ENCODE measurements around the gene ARRB1. TPM values are rescaled to one million over a fixed set of nuclear protein-coding genes. Genes with fewer than 3 reads are reported as not detected.
A peak's percentile ranks its signal among the peaks of the same experiment; 100 is the strongest.

The ARRB1 gene
- total and polyA plus RNA-seq, 4 donors: 39.8 to 145 (median 55.2) TPM

DNA sequence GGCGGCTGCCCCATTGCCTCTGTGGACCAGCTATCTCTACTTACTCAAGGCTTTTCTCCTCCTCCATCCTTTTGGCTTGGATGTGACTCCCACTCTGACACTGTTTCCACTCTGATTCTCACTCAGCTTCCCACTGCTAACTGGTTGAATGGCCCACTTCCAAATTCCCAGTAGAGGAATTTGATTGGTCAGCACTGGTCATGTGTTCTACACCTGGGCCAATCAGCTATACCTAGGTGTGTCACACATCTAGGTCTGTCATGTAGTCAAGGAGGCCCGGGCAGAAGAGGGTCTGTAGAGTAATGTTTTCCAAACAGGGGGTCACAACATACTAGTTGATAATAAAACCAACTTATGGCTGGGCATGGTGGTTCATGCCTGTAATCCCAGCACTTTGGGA, 57.6 kb downstream of the ARRB1 start:
- WGBS, 2 donors: 91 to 94% methylated on average over 2 of the region's 2 CpGs
- no peak overlapping the region for H3K4me3 ChIP-seq
- no peak overlapping the region for H3K27ac ChIP-seq (ENCODE audit: low read depth in 1 of 2, low read length in 1 of 2)
- ATAC-seq (ENCODE audit: insufficient read depth, low FRiP score) (no peak), DNase-seq (no peak)
- H3K9me3 ChIP-seq (ENCODE audit: control insufficient read depth in 4 of 4, insufficient read depth in 3 of 4, low read length in 3 of 4): peaks cover 0 to 2% (median 0%) of the 10 kb centered on the region in 4 donors
- no peak overlapping the region for H3K9ac ChIP-seq (ENCODE audit: insufficient read depth in 1 of 2, low read length in 2 of 2)
- H3K27me3 ChIP-seq (ENCODE audit: control insufficient read depth in 3 of 3, insufficient read depth in 3 of 3, low read length in 2 of 3): no peaks in the 10 kb centered on the region
- peaks cover 0 to 9% (median 0%) of the 10 kb centered on the region in 5 donors for H3K4me1 ChIP-seq (ENCODE audit: control insufficient read depth in 5 of 5, insufficient read depth in 5 of 5, low read length in 5 of 5)
- H3K36me3 ChIP-seq (ENCODE audit: control insufficient read depth in 4 of 4, insufficient read depth in 4 of 4, low read length in 4 of 4): peaks cover 0 to 23% (median 10%) of the 10 kb centered on the region in 4 donors
- TF ChIP-seq, protein P1, sequence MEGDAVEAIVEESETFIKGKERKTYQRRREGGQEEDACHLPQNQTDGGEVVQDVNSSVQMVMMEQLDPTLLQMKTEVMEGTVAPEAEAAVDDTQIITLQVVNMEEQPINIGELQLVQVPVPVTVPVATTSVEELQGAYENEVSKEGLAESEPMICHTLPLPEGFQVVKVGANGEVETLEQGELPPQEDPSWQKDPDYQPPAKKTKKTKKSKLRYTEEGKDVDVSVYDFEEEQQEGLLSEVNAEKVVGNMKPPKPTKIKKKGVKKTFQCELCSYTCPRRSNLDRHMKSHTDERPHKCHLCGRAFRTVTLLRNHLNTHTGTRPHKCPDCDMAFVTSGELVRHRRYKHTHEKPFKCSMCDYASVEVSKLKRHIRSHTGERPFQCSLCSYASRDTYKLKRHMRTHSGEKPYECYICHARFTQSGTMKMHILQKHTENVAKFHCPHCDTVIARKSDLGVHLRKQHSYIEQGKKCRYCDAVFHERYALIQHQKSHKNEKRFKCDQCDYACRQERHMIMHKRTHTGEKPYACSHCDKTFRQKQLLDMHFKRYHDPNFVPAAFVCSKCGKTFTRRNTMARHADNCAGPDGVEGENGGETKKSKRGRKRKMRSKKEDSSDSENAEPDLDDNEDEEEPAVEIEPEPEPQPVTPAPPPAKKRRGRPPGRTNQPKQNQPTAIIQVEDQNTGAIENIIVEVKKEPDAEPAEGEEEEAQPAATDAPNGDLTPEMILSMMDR (IDR thresholded peaks at IDR 0.05; ENCODE audit: control extremely low read depth, extremely low read depth): no peak

DNA sequence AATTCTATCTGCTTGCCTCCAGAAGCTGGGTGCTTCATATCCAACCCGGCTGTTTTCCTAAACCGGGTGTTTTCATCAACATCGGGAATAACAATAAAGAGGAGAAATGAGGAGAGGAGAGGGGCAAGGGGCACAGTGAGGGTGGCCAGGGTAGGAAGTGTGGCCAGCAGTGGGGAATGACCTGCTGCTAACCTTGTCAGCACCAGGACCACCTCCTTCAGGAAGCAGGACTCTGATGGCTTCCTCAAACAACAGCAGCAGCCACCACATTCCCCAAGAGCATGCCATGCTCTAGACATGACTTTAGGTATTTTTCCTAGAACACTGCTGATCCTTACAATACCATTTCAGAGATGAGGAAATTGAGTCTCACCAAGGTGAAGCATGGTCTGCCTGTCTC, 58.5 kb downstream of the ARRB1 start:
- Histone ChIP-seq H3K36me3 (ENCODE audit: control insufficient read depth in 4 of 4, insufficient read depth in 4 of 4, low read length in 4 of 4) (peaks cover 0 to 25% (median 11%) of the 10 kb centered on the region in 4 donors), H3K27me3 (ENCODE audit: control insufficient read depth in 3 of 3, insufficient read depth in 3 of 3, low read length in 2 of 3) (no peaks in the 10 kb centered on the region), H3K9ac (ENCODE audit: insufficient read depth in 1 of 2, low read length in 2 of 2) (no peak overlapping the region), H3K4me3 (no peak overlapping the region), H3K4me1 (ENCODE audit: control insufficient read depth in 5 of 5, insufficient read depth in 5 of 5, low read length in 5 of 5) (peaks cover 0 to 9% (median 0%) of the 10 kb centered on the region in 5 donors), H3K9me3 (ENCODE audit: control insufficient read depth in 4 of 4, insufficient read depth in 3 of 4, low read length in 3 of 4) (peaks cover 0 to 2% (median 0%) of the 10 kb centered on the region in 4 donors), H3K27ac (ENCODE audit: low read depth in 1 of 2, low read length in 1 of 2) (peak overlapping the region in 1 of 2 donors; percentile 54)
- DNase-seq (no peak), ATAC-seq (ENCODE audit: insufficient read depth, low FRiP score) (no peak)
- TF ChIP-seq, protein P1 (IDR thresholded peaks at IDR 0.05; ENCODE audit: control extremely low read depth, extremely low read depth): no peak
- WGBS, 2 donors: 68 to 82% methylated on average over 3 of the region's 3 CpGs

DNA sequence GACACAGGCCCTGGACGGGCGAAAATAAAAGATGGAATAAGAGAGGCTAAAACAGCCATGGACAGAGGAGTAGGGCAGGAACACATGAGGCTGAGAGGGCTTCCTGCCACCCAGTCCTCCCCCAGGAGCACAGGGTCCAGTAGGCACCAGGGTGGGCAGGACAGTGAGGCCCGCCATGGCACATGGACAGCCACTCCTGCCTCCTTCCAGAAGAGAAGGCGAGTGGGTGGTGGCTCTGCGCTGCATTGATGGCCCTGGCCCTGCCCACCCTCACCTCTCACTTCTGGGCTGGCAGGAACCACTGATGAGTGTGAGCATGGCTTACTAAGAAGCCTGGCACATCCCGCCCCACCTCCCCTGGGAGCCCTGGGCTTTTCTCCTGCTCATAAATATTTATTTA, 59.7 kb downstream of the ARRB1 start:
- peaks cover 0 to 9% (median 0%) of the 10 kb centered on the region in 5 donors for H3K4me1 ChIP-seq (ENCODE audit: control insufficient read depth in 5 of 5, insufficient read depth in 5 of 5, low read length in 5 of 5)
- H3K27me3 ChIP-seq (ENCODE audit: control insufficient read depth in 3 of 3, insufficient read depth in 3 of 3, low read length in 2 of 3): no peaks in the 10 kb centered on the region
- H3K9me3 ChIP-seq (ENCODE audit: control insufficient read depth in 4 of 4, insufficient read depth in 3 of 4, low read length in 3 of 4): peaks cover 0 to 2% (median 0%) of the 10 kb centered on the region in 4 donors
- H3K9ac ChIP-seq (ENCODE audit: insufficient read depth in 1 of 2, low read length in 2 of 2): no peak overlapping the region
- peak overlapping the region in 1 of 2 donors; percentile 34 for H3K27ac ChIP-seq (ENCODE audit: low read depth in 1 of 2, low read length in 1 of 2)
- ATAC-seq (ENCODE audit: insufficient read depth, low FRiP score): no peak
- H3K4me3 ChIP-seq: no peak overlapping the region
- 96 to 98% methylated on average over 6 of the region's 6 CpGs for WGBS, 2 donors
- no peak for DNase-seq
- TF ChIP-seq, protein P1 (IDR thresholded peaks at IDR 0.05; ENCODE audit: control extremely low read depth, extremely low read depth): no peak
- H3K36me3 ChIP-seq (ENCODE audit: control insufficient read depth in 4 of 4, insufficient read depth in 4 of 4, low read length in 4 of 4): peaks cover 0 to 30% (median 16%) of the 10 kb centered on the region in 4 donors

DNA sequence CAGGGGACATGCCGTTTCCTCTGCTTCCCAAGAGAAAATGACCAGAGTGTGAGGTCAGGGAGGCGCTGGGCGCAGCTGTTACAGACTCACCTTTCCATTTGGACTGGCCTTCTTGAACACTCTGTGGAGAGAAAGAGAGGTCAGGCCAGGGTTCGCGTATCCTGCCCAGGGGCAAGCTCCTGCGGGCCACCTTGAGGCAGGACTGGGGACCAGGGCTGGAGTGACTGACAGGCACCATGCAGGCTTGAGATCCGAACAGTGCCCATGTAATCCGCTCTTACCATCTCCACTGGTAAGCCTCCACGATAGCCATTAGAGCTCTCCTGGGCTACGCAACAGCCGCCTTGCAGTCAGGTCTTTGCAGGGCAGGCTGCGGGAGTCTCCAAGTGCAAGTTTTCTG, 61.5 kb downstream of the ARRB1 start:
- H3K27me3 ChIP-seq (ENCODE audit: control insufficient read depth in 3 of 3, insufficient read depth in 3 of 3, low read length in 2 of 3): no peaks in the 10 kb centered on the region
- ATAC-seq (ENCODE audit: insufficient read depth, low FRiP score) (no peak), DNase-seq (no peak)
- H3K4me1 ChIP-seq (ENCODE audit: control insufficient read depth in 5 of 5, insufficient read depth in 5 of 5, low read length in 5 of 5): peaks cover 0 to 9% (median 0%) of the 10 kb centered on the region in 5 donors
- TF ChIP-seq, protein P1 (IDR thresholded peaks at IDR 0.05; ENCODE audit: control extremely low read depth, extremely low read depth): no peak
- no peak overlapping the region for H3K27ac ChIP-seq (ENCODE audit: low read depth in 1 of 2, low read length in 1 of 2)
- H3K9me3 ChIP-seq (ENCODE audit: control insufficient read depth in 4 of 4, insufficient read depth in 3 of 4, low read length in 3 of 4): peaks cover 0 to 2% (median 0%) of the 10 kb centered on the region in 4 donors
- H3K36me3 ChIP-seq (ENCODE audit: control insufficient read depth in 4 of 4, insufficient read depth in 4 of 4, low read length in 4 of 4): peaks cover 0 to 39% (median 20%) of the 10 kb centered on the region in 4 donors
- WGBS, 2 donors: 93 to 96% methylated on average over 12 of the region's 12 CpGs
- no peak overlapping the region for H3K9ac ChIP-seq (ENCODE audit: insufficient read depth in 1 of 2, low read length in 2 of 2)
- H3K4me3 ChIP-seq: no peak overlapping the region
